CD4-positive, alpha-beta T cell (primary cell): ENCODE data around the gene GRM8. TPM values are rescaled to one million over a fixed set of nuclear protein-coding genes. Genes with fewer than 3 reads are reported as not detected.

Experiments
- ATAC-seq: fragments of 200-7000 bp; cut with Tn5 transposase; one replicate; pipeline ENCODE4 v1.10.0; 2022; ENCODE audit warnings: mild to moderate bottlenecking; ENCODE audit not compliant: poor library complexity
- CTCF ChIA-PET: fragments of 350-600 bp; sonication (Branson Sonifier 250); formaldehyde crosslinking; loops from one replicate; lab custom pipeline; 2021; ENCODE audit warnings: antibody characterized with exemption, inconsistent platforms; lab: Charles Lee
- POLR2A ChIA-PET: fragments of 350-600 bp; sonication (Branson Sonifier 250); formaldehyde crosslinking; loops from one replicate; lab custom pipeline; 2021; ENCODE audit warnings: antibody characterized with exemption, inconsistent platforms; lab: Charles Lee
- DNase-seq, 14 experiments: peaks; one replicate each; pipeline ENCODE4 v3.0.0-alpha.2; 2013 to 2020; ENCODE audit warnings: mixed read lengths in 2 of 14
- H3K27ac ChIP-seq, 2 donors: one replicate each; pipeline versions ENCODE4 v1.5.1 to v1.7.0; 2013; ENCODE audit warnings: low read length in 2 of 2, low read depth in 1 of 2, mild to moderate bottlenecking in 1 of 2
- H3K27me3 ChIP-seq, 2 experiments: 1 replicate in 1 of 2; 2 replicates in 1 of 2; pipeline versions ENCODE4 v1.6.1 to v1.7.0; 2013; ENCODE audit warnings: low read length in 2 of 2, control low read depth in 1 of 2, mild to moderate bottlenecking in 1 of 2, moderate library complexity in 1 of 2; ENCODE audit not compliant: insufficient read depth in 2 of 2, control insufficient read depth in 1 of 2
- H3K36me3 ChIP-seq: one replicate; pipeline ENCODE4 v1.6.1; 2013; ENCODE audit warnings: low read length, control low read depth; ENCODE audit not compliant: insufficient read depth
- H3K4me1 ChIP-seq: one replicate; pipeline ENCODE4 v1.6.1; 2013; ENCODE audit warnings: low read length, control low read depth; ENCODE audit not compliant: insufficient read depth
- H3K4me3 ChIP-seq: one replicate; pipeline ENCODE4 v1.5.1; 2013; ENCODE audit warnings: mild to moderate bottlenecking, low read length, moderate library complexity
- H3K9me3 ChIP-seq, 2 experiments: 1 replicate in 1 of 2; 2 replicates in 1 of 2; pipeline versions ENCODE4 v1.6.1 to v1.7.0; 2013; ENCODE audit warnings: low read length in 2 of 2, mild to moderate bottlenecking in 2 of 2, control low read depth in 1 of 2, moderate library complexity in 1 of 2; ENCODE audit not compliant: control insufficient read depth in 1 of 2, insufficient read depth in 1 of 2
- H3K27ac Mint-ChIP-seq: one replicate; pipeline ENCODE4 v1.8.0; 2020; ENCODE audit warnings: mixed read lengths
- H3K27me3 Mint-ChIP-seq: one replicate; pipeline ENCODE4 v1.8.0; 2021; ENCODE audit warnings: mixed read lengths
- H3K36me3 Mint-ChIP-seq: one replicate; pipeline ENCODE4 v1.8.0; 2021; ENCODE audit warnings: low read depth, mixed read lengths
- H3K4me1 Mint-ChIP-seq: one replicate; pipeline ENCODE4 v1.8.0; 2021; ENCODE audit warnings: low read depth, mixed read lengths
- H3K4me3 Mint-ChIP-seq: one replicate; pipeline ENCODE4 v1.8.0; 2020; ENCODE audit warnings: mild to moderate bottlenecking, mixed read lengths
- H3K9me3 Mint-ChIP-seq: one replicate; pipeline ENCODE4 v1.8.0; 2020; ENCODE audit warnings: mixed read lengths
- intact Hi-C, 2 experiments: fragments of 100-400 bp; cut with DNase I in 1 of 2; cut with micrococcal nuclease in 1 of 2; formaldehyde crosslinking; loops; one replicate each; pipeline versions ENCODE4 v1.15.1 to v1.9.0; 2023 to 2025; cut with DNase I, micrococcal nuclease
- total RNA-seq, 174 experiments: library from RNA in 2 of 174; stranded (reverse) in 2 of 174; gene quantifications; one replicate each; pipeline ENCODE4 v1.2.3 and lab custom pipeline; 2021 to 2026
- TF ChIP-seq, protein P1 (sequence below): fragments of 200-600 bp; IDR thresholded peaks from one replicate; pipeline ENCODE4 v1.8.0; 2022; ENCODE audit warnings: antibody characterized with exemption, mild to moderate bottlenecking

Gene GRM8
- total RNA-seq, 2 experiments from 2014 or later: not detected

DNA sequence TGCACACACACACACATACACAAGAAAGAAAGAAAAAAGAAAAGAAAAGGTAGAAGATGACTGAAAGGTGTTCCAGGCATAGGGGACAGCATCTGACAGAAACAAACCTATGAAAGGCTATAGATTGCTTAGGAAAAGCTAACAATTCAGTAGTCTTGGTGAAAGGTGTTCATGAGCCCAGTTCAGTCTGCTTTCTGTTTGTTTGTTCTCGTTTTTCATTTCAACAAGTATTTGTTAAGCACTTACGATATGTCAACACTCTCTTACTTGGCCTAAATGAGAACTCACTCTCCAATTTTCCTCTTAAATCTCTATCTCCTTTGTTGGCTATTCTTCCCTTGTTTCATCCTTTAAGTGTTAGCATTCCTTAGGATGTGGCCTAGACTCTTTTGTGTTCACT is 133.2 kb downstream of the GRM8 start:
- peaks cover 0 to 3% of the 10 kb centered on the region in 2 experiments for H3K27me3 ChIP-seq
- Mint-ChIP-seq H3K27me3 (peaks cover 15% of the 10 kb centered on the region), H3K27ac (no peak overlapping the region), H3K4me3 (no peak overlapping the region), H3K4me1 (no peaks in the 10 kb centered on the region), H3K36me3 (no peaks in the 10 kb centered on the region), H3K9me3 (no peaks in the 10 kb centered on the region)
- ATAC-seq: no peak
- no peak overlapping the region for H3K27ac ChIP-seq
- intact Hi-C loops: no loop called here
- H3K4me3 ChIP-seq: no peak overlapping the region
- POLR2A ChIA-PET: no interaction called here
- H3K36me3 ChIP-seq: no peaks in the 10 kb centered on the region
- CTCF ChIA-PET: no interaction called here
- no peak for DNase-seq
- TF ChIP-seq, protein P1, sequence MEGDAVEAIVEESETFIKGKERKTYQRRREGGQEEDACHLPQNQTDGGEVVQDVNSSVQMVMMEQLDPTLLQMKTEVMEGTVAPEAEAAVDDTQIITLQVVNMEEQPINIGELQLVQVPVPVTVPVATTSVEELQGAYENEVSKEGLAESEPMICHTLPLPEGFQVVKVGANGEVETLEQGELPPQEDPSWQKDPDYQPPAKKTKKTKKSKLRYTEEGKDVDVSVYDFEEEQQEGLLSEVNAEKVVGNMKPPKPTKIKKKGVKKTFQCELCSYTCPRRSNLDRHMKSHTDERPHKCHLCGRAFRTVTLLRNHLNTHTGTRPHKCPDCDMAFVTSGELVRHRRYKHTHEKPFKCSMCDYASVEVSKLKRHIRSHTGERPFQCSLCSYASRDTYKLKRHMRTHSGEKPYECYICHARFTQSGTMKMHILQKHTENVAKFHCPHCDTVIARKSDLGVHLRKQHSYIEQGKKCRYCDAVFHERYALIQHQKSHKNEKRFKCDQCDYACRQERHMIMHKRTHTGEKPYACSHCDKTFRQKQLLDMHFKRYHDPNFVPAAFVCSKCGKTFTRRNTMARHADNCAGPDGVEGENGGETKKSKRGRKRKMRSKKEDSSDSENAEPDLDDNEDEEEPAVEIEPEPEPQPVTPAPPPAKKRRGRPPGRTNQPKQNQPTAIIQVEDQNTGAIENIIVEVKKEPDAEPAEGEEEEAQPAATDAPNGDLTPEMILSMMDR: no peak
- no peaks in the 10 kb centered on the region for H3K9me3 ChIP-seq
- no peaks in the 10 kb centered on the region for H3K4me1 ChIP-seq

DNA sequence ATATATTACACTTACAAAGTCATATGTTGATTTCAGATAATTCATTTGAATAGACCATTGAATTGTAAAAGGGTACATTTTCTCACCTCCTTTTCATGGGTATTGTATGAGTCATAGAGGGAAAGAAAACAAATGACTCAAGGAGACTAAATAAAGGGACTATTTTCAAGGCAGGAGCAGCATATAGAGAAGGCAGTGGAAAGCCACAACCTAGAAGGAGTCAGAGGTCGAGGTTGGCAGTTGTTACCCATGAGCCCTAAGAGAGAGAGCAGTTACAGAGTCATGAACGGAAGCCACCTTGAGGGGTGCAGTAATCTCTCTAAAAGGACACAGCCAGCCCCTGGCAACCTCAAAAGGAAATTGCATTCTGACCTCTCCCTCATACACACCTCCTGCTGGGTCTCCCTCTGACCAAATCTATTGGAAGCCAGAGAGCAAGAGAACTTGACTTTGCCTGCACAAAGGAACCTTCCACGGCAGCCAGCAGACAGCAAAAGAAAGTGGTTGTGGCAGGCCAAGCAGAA is 137.9 kb downstream of the GRM8 start:
- POLR2A ChIA-PET: no interaction called here
- Mint-ChIP-seq H3K4me1 (no peaks in the 10 kb centered on the region), H3K27ac (no peak overlapping the region), H3K27me3 (peaks cover 35% of the 10 kb centered on the region), H3K4me3 (no peak overlapping the region), H3K36me3 (no peaks in the 10 kb centered on the region), H3K9me3 (peaks cover 2% of the 10 kb centered on the region)
- H3K4me3 ChIP-seq: no peak overlapping the region
- no peak for DNase-seq
- no peak overlapping the region for H3K27ac ChIP-seq
- TF ChIP-seq, protein P1: no peak
- no peaks in the 10 kb centered on the region for H3K36me3 ChIP-seq
- H3K27me3 ChIP-seq: no peaks in the 10 kb centered on the region
- CTCF ChIA-PET: no interaction called here
- H3K4me1 ChIP-seq: no peaks in the 10 kb centered on the region
- intact Hi-C loops: no loop called here
- ATAC-seq: no peak
- H3K9me3 ChIP-seq: no peaks in the 10 kb centered on the region

DNA sequence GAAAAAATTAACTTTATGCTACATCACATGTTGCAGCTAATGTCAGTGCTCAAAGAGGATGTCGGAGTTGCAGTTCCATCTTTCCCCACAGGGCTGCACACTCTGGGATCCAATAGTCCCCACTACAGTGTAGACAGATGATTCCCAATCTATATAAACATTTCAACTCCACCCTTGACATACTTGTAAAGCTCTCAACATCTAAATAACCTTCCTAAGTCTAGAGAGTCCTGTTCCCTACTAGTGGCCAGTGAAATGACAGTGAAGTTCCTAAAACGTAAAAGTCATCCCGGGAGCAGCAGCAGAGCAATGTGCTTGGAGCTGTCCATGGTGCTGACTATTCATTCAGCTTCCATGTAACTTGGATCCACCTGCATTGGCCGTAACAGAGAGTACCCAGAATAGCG is 145.1 kb downstream of the GRM8 start:
- no peak for ATAC-seq
- intact Hi-C loops: no loop called here
- CTCF ChIA-PET: no interaction called here

More for the DNA sequence above, 145.1 kb downstream of the GRM8 start:
- no peaks in the 10 kb centered on the region for H3K36me3 ChIP-seq
- no peaks in the 10 kb centered on the region for H3K4me1 ChIP-seq
- TF ChIP-seq, protein P1: peak; percentile 11
- POLR2A ChIA-PET: no interaction called here
- peaks cover 0 to 4% of the 10 kb centered on the region in 2 experiments for H3K9me3 ChIP-seq
- Mint-ChIP-seq H3K36me3 (no peaks in the 10 kb centered on the region), H3K4me3 (no peak overlapping the region), H3K4me1 (no peaks in the 10 kb centered on the region), H3K27ac (no peak overlapping the region), H3K27me3 (peaks cover 28% of the 10 kb centered on the region), H3K9me3 (peaks cover 6% of the 10 kb centered on the region)
- H3K4me3 ChIP-seq: no peak overlapping the region
- no peak overlapping the region for H3K27ac ChIP-seq
- no peaks in the 10 kb centered on the region for H3K27me3 ChIP-seq
- DNase-seq: peak in 9 of 14 experiments; percentile 1 to 61 (median 6)
